ENCODE results near the gene COL7A1. TPM values are rescaled to one million over a fixed set of nuclear protein-coding genes. Genes with fewer than 3 reads are reported as not detected.

Gene COL7A1
- total RNA-seq, 4 donors from 2014 or later, result 0.88 to 21.6 (median 19.1) TPM

DNA sequence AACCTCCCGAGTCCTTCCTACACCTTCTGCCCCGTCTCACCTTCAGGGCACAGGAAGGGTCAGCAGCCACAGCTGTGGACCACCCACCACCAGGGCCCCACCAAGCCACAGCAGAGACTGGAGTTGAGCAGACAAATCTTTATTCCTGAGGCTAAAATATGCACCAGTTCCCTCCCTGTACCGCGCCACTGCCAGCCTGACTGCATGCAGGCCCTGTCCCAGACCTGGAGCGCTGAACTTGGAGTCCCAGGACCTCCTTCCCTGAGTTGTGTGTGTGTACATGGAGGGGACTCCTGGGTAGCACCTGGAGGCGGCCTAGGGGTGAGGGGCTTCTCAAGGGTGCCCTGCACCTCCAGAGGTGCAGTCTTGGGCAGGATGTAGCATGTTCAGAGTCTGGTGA, 30.5 kb upstream of the COL7A1 start:
- DNase-seq, result no peak
- H3K4me3 ChIP-seq, result no peak overlapping the region
- H3K9me3 ChIP-seq, result no peaks in the 10 kb centered on the region
- H3K27me3 ChIP-seq, result no peaks in the 10 kb centered on the region
- intact Hi-C loops (cut with DNase I; ENCODE audit: low total_unique reads), result no loop called here
- TF ChIP-seq CTCF (IDR thresholded peaks at IDR 0.05), result no peak
- no peak for TF ChIP-seq POLR2A (IDR thresholded peaks at IDR 0.05)
- no peak overlapping the region for H3K27ac ChIP-seq
- H3K36me3 ChIP-seq, result no peaks in the 10 kb centered on the region
- H3K4me1 ChIP-seq, result no peaks in the 10 kb centered on the region

DNA sequence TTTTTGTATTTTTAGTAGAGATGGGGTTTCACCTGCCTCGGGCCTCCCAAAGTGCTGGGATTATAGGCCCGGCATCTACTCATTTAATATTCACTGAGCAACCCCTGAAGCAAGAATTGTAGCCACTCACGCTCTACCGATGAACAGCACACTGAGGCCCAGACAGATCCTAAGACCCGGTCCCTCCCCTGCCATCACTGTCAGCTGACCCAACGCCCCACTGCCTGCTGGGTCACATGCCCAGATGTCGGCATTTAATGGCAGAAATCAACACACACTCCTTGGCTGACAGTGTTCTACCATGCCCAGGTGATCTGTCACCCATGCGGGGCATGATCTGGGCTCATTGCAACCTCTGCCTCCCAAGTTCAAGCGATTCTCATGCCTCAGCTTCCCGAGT, 29.6 kb upstream of the COL7A1 start:
- TF ChIP-seq CTCF (IDR thresholded peaks at IDR 0.05) (no peak), POLR2A (IDR thresholded peaks at IDR 0.05) (no peak)
- no peaks in the 10 kb centered on the region for H3K9me3 ChIP-seq
- intact Hi-C loops (cut with DNase I; ENCODE audit: low total_unique reads), result no loop called here
- H3K27me3 ChIP-seq, result no peaks in the 10 kb centered on the region
- DNase-seq, result no peak
- H3K27ac ChIP-seq, result no peak overlapping the region
- no peak overlapping the region for H3K4me3 ChIP-seq
- no peaks in the 10 kb centered on the region for H3K4me1 ChIP-seq
- H3K36me3 ChIP-seq, result no peaks in the 10 kb centered on the region

DNA sequence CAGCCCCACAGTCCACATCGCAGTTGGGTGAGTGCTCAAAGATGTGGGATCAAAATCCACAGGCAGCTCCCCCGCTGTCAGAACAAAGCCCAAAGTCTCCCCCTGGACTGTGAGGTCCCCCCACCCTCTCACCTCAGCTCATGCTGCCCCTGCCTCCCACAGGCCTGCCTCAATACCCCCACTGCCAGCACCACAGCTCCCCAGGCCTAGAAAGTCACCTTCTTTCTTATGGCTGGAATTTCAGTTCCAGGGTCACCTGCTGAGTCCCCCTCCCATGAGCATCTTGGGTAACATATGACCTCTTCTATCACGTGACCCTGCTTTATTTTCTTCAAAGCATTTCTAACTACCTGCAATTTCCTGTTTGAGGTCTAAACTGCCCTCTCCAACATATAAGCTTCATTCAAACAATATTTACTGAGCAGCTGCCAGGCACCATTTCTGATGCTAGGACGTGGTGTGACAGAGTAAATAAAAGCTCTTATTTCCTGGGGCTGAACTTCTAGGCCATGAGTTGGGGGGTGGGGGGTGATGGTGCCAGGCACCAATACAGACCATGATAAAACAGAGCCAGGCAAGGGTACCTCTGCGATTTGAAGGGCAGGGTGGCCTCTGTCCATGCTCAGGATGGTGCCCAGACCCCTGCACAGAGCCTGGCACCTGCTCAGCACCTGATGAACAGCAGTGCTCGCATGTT, 28.9 kb upstream of the COL7A1 start:
- Histone ChIP-seq H3K9me3 (no peaks in the 10 kb centered on the region), H3K27ac (no peak overlapping the region), H3K27me3 (no peaks in the 10 kb centered on the region), H3K4me3 (no peak overlapping the region), H3K4me1 (no peaks in the 10 kb centered on the region), H3K36me3 (no peaks in the 10 kb centered on the region)
- intact Hi-C loops (cut with DNase I; ENCODE audit: low total_unique reads), result no loop called here
- TF ChIP-seq POLR2A (IDR thresholded peaks at IDR 0.05) (no peak), CTCF (IDR thresholded peaks at IDR 0.05) (no peak)
- no peak for DNase-seq

- no peak for DNase-seq
- Histone ChIP-seq H3K27me3 (no peaks in the 10 kb centered on the region), H3K9me3 (no peaks in the 10 kb centered on the region), H3K36me3 (no peaks in the 10 kb centered on the region), H3K4me1 (no peaks in the 10 kb centered on the region), H3K4me3 (no peak within 1 kb of the TSS), H3K27ac (no peak within 1 kb of the TSS)
- intact Hi-C loops (cut with DNase I; ENCODE audit: low total_unique reads), result no loop called here
- TF ChIP-seq POLR2A (IDR thresholded peaks at IDR 0.05) (no peak), CTCF (IDR thresholded peaks at IDR 0.05) (no peak)
These were observed 26.3 kb upstream of the COL7A1 start, which contains the start of gene TMEM89 for GRCh38 chr3:48621461-48621869. TSS of gene TMEM89 (minus strand) at chr3:48621769. CDS start at chr3:48621756, 13 bp downstream.

DNA sequence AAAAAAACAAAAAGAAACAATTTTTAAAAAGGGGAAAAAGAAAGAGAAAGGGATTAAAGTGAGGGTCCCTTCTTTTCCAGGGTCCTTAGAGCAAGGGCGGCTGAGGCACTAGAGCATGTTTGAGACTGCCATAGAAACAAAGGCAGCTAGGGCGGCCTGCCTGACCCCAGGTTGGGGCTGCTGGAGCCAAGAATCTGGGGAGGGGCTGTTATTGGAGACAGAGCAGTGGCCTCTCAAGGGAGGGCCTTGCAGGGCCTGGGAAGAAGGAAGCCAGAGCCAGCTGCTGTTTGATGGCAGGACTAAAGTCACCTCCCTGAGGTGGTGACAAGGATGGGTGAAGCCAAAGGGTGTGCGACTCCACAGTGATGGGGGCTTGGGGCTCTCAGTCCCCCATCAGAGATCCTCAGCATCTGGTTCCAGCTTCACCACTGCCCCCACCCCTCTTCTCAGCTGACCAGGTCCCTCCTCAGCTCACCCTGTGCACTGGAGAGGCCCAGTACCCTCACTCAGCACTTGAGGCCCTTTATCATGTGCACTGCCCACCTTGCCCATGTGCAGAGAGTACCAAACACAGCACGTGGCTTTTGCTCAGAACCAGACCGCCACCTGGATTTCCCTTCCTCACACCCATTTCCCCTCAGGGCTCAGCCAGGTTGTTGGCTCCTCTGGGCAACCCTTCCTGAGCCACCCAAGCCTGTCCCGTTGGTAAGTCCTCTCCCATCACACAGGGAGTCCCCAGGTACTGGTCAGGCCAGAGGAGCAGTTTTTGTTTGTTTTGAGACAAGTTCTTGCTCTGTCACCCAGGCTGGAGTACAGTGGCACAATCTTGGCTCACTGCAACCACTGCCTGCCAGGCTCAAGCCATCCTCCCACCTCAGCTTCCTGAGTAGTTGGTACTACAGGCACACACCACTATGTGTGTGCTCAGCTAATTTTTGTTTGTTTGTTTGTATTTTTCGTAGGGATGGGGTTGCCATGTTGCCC, 24.7 kb upstream of the COL7A1 start:
- DNase-seq, result no peak
- H3K9me3 ChIP-seq, result no peaks in the 10 kb centered on the region
- no peak for TF ChIP-seq CTCF (IDR thresholded peaks at IDR 0.05)
- no peak for TF ChIP-seq POLR2A (IDR thresholded peaks at IDR 0.05)
- H3K36me3 ChIP-seq, result no peaks in the 10 kb centered on the region
- H3K4me3 ChIP-seq, result no peak overlapping the region
- H3K4me1 ChIP-seq, result no peaks in the 10 kb centered on the region
- no peaks in the 10 kb centered on the region for H3K27me3 ChIP-seq
- intact Hi-C loops (cut with DNase I; ENCODE audit: low total_unique reads), result no loop called here
- H3K27ac ChIP-seq, result no peak overlapping the region

All from uterus (tissue), 4 donors.